ENCODE measurements around the gene CHTF8.
"Not testable (repeated sequence)": the region's sequence is repeated elsewhere in the genome, so short reads cannot be mapped to it uniquely, and the experiment has no call there.

The CHTF8 gene

GRCh38 chr16:69138608-69139007 lies 6.2 kb upstream of the CHTF8 start:
- no peak for DNase-seq (ENCODE audit: low spot score)

- DNase-seq (ENCODE audit: low spot score), result no peak
Observed at GRCh38 chr16:69133373-69133954, 1.1 kb upstream of the CHTF8 start.

GRCh38 chr16:69131839-69132423 lies 457 bp downstream of the CHTF8 start:
- DNase-seq (ENCODE audit: low spot score), result no peak

GRCh38 chr16:69131167-69131838 lies 1.1 kb downstream of the CHTF8 start:
- DNase-seq (ENCODE audit: low spot score), result no peak

- DNase-seq (ENCODE audit: low spot score), result no peak
Observed at GRCh38 chr16:69130461-69130860, 1.9 kb downstream of the CHTF8 start.

- no peak for DNase-seq (ENCODE audit: low spot score)
Observed at GRCh38 chr16:69127966-69128510, 4.3 kb downstream of the CHTF8 start.

- not testable (repeated sequence) for DNase-seq (ENCODE audit: low spot score)
Observed at GRCh38 chr16:69126801-69127200, 5.6 kb downstream of the CHTF8 start.

GRCh38 chr16:69126221-69126620 lies 6.2 kb downstream of the CHTF8 start:
- DNase-seq (ENCODE audit: low spot score), result no peak

- DNase-seq (ENCODE audit: low spot score), result not testable (repeated sequence)
Observed at GRCh38 chr16:69124961-69125360, 7.4 kb downstream of the CHTF8 start.

GRCh38 chr16:69124406-69124805 lies 8.0 kb downstream of the CHTF8 start:
- not testable (repeated sequence) for DNase-seq (ENCODE audit: low spot score)

- DNase-seq (ENCODE audit: low spot score), result peak; percentile 68
Observed at GRCh38 chr16:69123910-69124309, 8.5 kb downstream of the CHTF8 start.

GRCh38 chr16:69120096-69120664 lies 12.2 kb downstream of the CHTF8 start:
- DNase-seq (ENCODE audit: low spot score), result no peak

- no peak for DNase-seq (ENCODE audit: low spot score)
Observed at GRCh38 chr16:69119536-69119935, 12.9 kb downstream of the CHTF8 start.

- no peak for DNase-seq (ENCODE audit: low spot score)
Observed at GRCh38 chr16:69118994-69119393, 13.4 kb downstream of the CHTF8 start.

GRCh38 chr16:69118468-69118867 lies 13.9 kb downstream of the CHTF8 start:
- no peak for DNase-seq (ENCODE audit: low spot score)

- DNase-seq (ENCODE audit: low spot score), result no peak
Observed at GRCh38 chr16:69116906-69117305, 15.5 kb downstream of the CHTF8 start.

- DNase-seq (ENCODE audit: low spot score), result no peak
Observed at GRCh38 chr16:69116256-69116875, 16.0 kb downstream of the CHTF8 start.

GRCh38 chr16:69115837-69116236 lies 16.6 kb downstream of the CHTF8 start:
- DNase-seq (ENCODE audit: low spot score), result no peak

- DNase-seq (ENCODE audit: low spot score), result no peak
Observed at GRCh38 chr16:69115361-69115760, 17.0 kb downstream of the CHTF8 start.

- no peak for DNase-seq (ENCODE audit: low spot score)
Observed at GRCh38 chr16:69114976-69115355, 17.4 kb downstream of the CHTF8 start.

GRCh38 chr16:69114346-69114975 lies 17.9 kb downstream of the CHTF8 start:
- DNase-seq (ENCODE audit: low spot score), result no peak

GRCh38 chr16:69113216-69113615 lies 19.2 kb downstream of the CHTF8 start:
- no peak for DNase-seq (ENCODE audit: low spot score)
